Esophagus squamous epithelium (tissue), 5 donors: ENCODE measurements around the gene BHLHE41. TPM values are rescaled to one million over a fixed set of nuclear protein-coding genes. Genes with fewer than 3 reads are reported as not detected.

Experiments used
- DNase-seq: peaks from one replicate; lab custom pipeline; 2025; lab: John Stamatoyannopoulos, UW
- H3K27ac ChIP-seq, 4 donors: fragments of 200-600 bp; sonication (generic); one replicate each; pipeline ENCODE4 v1.5.1; 2016 to 2019; ENCODE audit warnings: mild to moderate bottlenecking in 1 of 4
- H3K27me3 ChIP-seq, 4 donors: fragments of 200-600 bp; sonication (generic); 1 replicate in 3 of 4; 2 replicates in 1 of 4; pipeline versions ENCODE4 v1.5.1 to v1.6.0; 2017 to 2021; ENCODE audit warnings: antibody characterized with exemption in 1 of 4
- H3K36me3 ChIP-seq, 3 donors: fragments of 200-600 bp; sonication (generic); one replicate each; pipeline ENCODE4 v1.5.1; 2016 to 2019
- H3K4me1 ChIP-seq, 3 donors: fragments of 200-600 bp; sonication (generic); one replicate each; pipeline ENCODE4 v1.5.1; 2017 to 2019
- H3K4me3 ChIP-seq, 4 donors: fragments of 200-600 bp; sonication (generic); 1 replicate in 3 of 4; 2 replicates in 1 of 4; pipeline ENCODE4 v1.5.1; 2016 to 2019; ENCODE audit warnings: mild to moderate bottlenecking in 2 of 4, moderate library complexity in 1 of 4
- H3K9me3 ChIP-seq, 3 donors: fragments of 200-600 bp; sonication (generic); one replicate each; pipeline ENCODE4 v1.5.1; 2016 to 2019
- CTCF ChIP-seq, 6 experiments: fragments of 450-650 bp in 4 of 6; fragments of 200-600 bp in 2 of 6; sonication (generic) in 2 of 6; IDR thresholded peaks; one replicate each; pipeline ENCODE4 v1.5.1; 2016 to 2019; ENCODE audit warnings: antibody characterized with exemption in 6 of 6, mild to moderate bottlenecking in 4 of 6, moderate library complexity in 4 of 6
- POLR2A ChIP-seq, 4 donors: fragments of 450-650 bp; IDR thresholded peaks; one replicate each; pipeline ENCODE4 v1.6.1; 2017; ENCODE audit warnings: antibody characterized with exemption in 4 of 4, mild to moderate bottlenecking in 4 of 4, moderate library complexity in 3 of 4
- WGBS, 2 donors: methylation state at CpG; one replicate each; pipeline ENCODE4 v1.1.5; 2018; 5-methylcytosine and 5-hydroxymethylcytosine counted together
- intact Hi-C: fragments of 100-400 bp; cut with DNase I; formaldehyde crosslinking; loops from one replicate; pipeline ENCODE4 v1.15.0; 2022
- total RNA-seq, 4 donors: library from RNA; depleted of rRNA; stranded (reverse); fragments of >200 nt; gene quantifications; one replicate each; pipeline ENCODE4 v1.1.0, GENCODE V29; 2016
- donor health status: DM: yes; HTN: yes; CAD: no.

The BHLHE41 gene
- total RNA-seq, 4 donors from 2014 or later = 0.48 to 14.3 (median 1.7) TPM

- DNase-seq = no peak
- no peak for TF ChIP-seq POLR2A (IDR thresholded peaks at IDR 0.05)
- TF ChIP-seq CTCF (IDR thresholded peaks at IDR 0.05) = no peak
- intact Hi-C loops = loop anchor here (10.0 kb wide), 1 partner anchor 290 kb away; no protein-coding TSS in a partner anchor
Measured at GRCh38 chr12:26114720-26115401, 10.0 kb downstream of the BHLHE41 start.

GRCh38 chr12:26113853-26114719, 10.8 kb downstream of the BHLHE41 start:
- intact Hi-C loops = loop anchor here (10.0 kb wide), 1 partner anchor 291 kb away; no protein-coding TSS in a partner anchor
- TF ChIP-seq CTCF (IDR thresholded peaks at IDR 0.05) (peak in 4 of 6 experiments; percentile 27 to 58 (median 44)), POLR2A (IDR thresholded peaks at IDR 0.05) (peak in 3 of 4 donors; percentile 66 to 90 (median 89))
- Histone ChIP-seq H3K9me3 (no peaks in the 10 kb centered on the region), H3K27me3 (no peaks in the 10 kb centered on the region), H3K27ac (peak overlapping the region; percentile 84 to 96 (median 92)), H3K4me1 (peaks cover 4 to 24% (median 13%) of the 10 kb centered on the region in 3 donors), H3K36me3 (no peaks in the 10 kb centered on the region), H3K4me3 (peak overlapping the region; percentile 38 to 73 (median 54))
- DNase-seq = peak; percentile 76
- 1 to 5% methylated on average over 11 to 21 of the region's 72 CpGs for WGBS, 2 donors

More at GRCh38 chr12:26114720-26115401, 10.0 kb downstream of the BHLHE41 start:
- Histone ChIP-seq H3K27me3 (no peaks in the 10 kb centered on the region), H3K4me1 (peaks cover 4 to 24% (median 16%) of the 10 kb centered on the region in 3 donors), H3K36me3 (no peaks in the 10 kb centered on the region), H3K4me3 (peak overlapping the region; percentile 38 to 73 (median 54)), H3K9me3 (no peaks in the 10 kb centered on the region), H3K27ac (peak overlapping the region; percentile 84 to 96 (median 92))
- 52 to 65% methylated on average over 11 to 13 of the region's 13 CpGs for WGBS, 2 donors

- 37 to 56% methylated on average over 6 of the region's 6 CpGs for WGBS, 2 donors
- peak overlapping the region in 3 of 4 donors; percentile 91 to 96 (median 92) for H3K27ac ChIP-seq
- intact Hi-C loops = loop anchor here (10.0 kb wide), 1 partner anchor 292 kb away; no protein-coding TSS in a partner anchor
- H3K9me3 ChIP-seq = no peaks in the 10 kb centered on the region
- peak overlapping the region in 2 of 4 donors; percentile 38 to 73 for H3K4me3 ChIP-seq
- TF ChIP-seq CTCF (IDR thresholded peaks at IDR 0.05) = no peak
- TF ChIP-seq POLR2A (IDR thresholded peaks at IDR 0.05) = no peak
- H3K4me1 ChIP-seq = peaks cover 4 to 24% (median 11%) of the 10 kb centered on the region in 3 donors
- DNase-seq = no peak
- H3K27me3 ChIP-seq = no peaks in the 10 kb centered on the region
- no peaks in the 10 kb centered on the region for H3K36me3 ChIP-seq
Measured at GRCh38 chr12:26113181-26113654, 11.6 kb downstream of the BHLHE41 start.

- H3K36me3 ChIP-seq = no peaks in the 10 kb centered on the region
- no peaks in the 10 kb centered on the region for H3K27me3 ChIP-seq
- no peak overlapping the region for H3K4me3 ChIP-seq
- H3K4me1 ChIP-seq = peaks cover 4 to 24% (median 11%) of the 10 kb centered on the region in 3 donors
- WGBS, 2 donors = 75 to 82% methylated on average over 8 of the region's 8 CpGs
- no peak for TF ChIP-seq CTCF (IDR thresholded peaks at IDR 0.05)
- TF ChIP-seq POLR2A (IDR thresholded peaks at IDR 0.05) = no peak
- peak overlapping the region in 2 of 4 donors; percentile 91 to 96 for H3K27ac ChIP-seq
- H3K9me3 ChIP-seq = no peaks in the 10 kb centered on the region
- intact Hi-C loops = loop anchor here (10.0 kb wide), 1 partner anchor 292 kb away; no protein-coding TSS in a partner anchor
- DNase-seq = no peak
Measured at GRCh38 chr12:26112703-26113147, 12.1 kb downstream of the BHLHE41 start.
